ENCODE results near the gene CTDSPL2.

GRCh38 chr15:44427756-44428724, 611 bp downstream of the CTDSPL2 start:
- TF ChIP-seq CTCF (conservative IDR thresholded peaks at IDR 0.05) (peak; percentile 32; the same call in 1 of the 2 replicates), EZH2 (IDR thresholded peaks at IDR 0.05; ENCODE audit: low read depth) (no peak)
